Measurements from ENCODE around the gene PAPPA2. TPM values are rescaled to one million over a fixed set of nuclear protein-coding genes. Genes with fewer than 3 reads are reported as not detected.
A peak's percentile ranks its signal among the peaks of the same experiment; 100 is the strongest.

Gene PAPPA2
- total and polyA plus RNA-seq, 9 donors: 0.45 to 5.1 (median 0.56) TPM

DNA sequence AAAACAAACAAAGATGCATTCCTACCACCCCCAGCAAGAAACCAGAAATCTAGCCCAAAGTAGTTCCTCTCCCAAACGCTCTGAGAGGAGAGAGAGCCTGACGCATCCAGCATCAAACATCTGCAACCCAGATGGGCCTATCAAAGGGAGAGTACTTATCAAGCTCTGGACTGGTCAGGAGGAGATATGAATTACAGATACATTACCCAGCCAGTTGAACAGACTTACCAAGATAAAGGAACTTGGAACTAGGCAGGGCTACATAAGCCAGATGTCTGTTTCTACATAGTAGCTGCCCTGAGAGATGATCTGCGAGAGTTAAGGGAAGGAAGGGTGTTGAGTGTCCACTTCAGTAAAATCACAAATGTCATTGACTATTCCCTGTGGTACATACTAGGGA, 138.4 kb downstream of the PAPPA2 start:
- Histone ChIP-seq H3K4me1 (ENCODE audit: control insufficient read depth, insufficient read depth, low read length) (no peaks in the 10 kb centered on the region), H3K27ac (ENCODE audit: low read length) (no peak overlapping the region), H3K36me3 (ENCODE audit: control insufficient read depth, insufficient read depth, low read length) (no peaks in the 10 kb centered on the region), H3K9me3 (replicated peaks; ENCODE audit: control insufficient read depth, low read depth, low read length) (no peaks in the 10 kb centered on the region), H3K4me3 (ENCODE audit: low read length) (no peak overlapping the region), H3K27me3 (ENCODE audit: control insufficient read depth, insufficient read depth, low read length) (no peaks in the 10 kb centered on the region)
- WGBS (ENCODE audit: insufficient coverage): no CpG with 5 or more reads among the region's 3 CpGs
- DNase-seq: no peak

DNA sequence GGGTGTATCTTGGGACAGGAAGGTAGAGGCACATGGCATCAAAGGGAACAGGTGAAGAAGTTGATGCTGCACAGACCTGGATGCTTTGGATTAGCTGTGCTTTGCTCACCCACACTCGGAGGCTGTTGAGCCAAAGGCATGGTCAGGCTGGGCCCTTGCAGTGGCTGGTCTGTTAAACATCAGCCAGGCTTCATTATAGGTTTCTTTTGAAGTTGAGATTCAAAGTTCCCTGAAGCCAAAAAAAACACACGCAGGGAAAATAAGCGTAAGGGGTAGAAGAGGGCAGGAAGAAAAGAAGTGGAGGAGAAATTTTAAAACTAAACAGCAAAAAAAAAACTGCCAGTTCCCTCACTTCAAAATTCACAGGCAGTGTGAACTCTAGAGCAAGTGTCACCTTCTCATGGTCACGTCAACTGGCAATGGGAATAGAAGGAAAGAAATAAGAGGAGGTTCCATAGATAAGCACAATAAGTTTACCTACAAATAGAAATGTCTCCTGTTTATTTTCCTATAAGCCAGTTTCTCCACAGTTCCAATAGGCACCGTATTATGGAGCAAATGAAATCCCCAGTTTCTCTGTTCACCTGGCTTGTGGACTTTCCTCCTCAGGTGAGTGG, 139.5 kb downstream of the PAPPA2 start:
- H3K4me1 ChIP-seq (ENCODE audit: control insufficient read depth, insufficient read depth, low read length): no peaks in the 10 kb centered on the region
- DNase-seq: no peak

DNA sequence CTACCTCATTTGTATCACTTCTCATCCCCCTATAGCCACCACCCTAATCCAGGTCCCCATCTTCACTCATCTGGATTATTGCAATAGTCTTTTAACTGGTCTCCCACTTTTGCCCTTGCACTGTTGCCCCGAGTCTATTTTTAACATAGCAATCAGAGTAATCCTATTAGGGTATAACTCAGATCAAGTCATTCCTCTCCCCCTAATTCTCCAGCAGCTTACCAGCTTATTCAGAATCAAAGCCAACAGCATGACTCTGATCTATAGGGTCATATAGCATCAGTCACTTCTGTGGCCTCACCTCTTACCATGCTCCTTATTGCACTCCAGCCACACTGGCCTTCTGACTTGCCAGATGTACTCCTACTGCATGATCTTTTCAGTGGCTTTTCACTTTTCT, 140.7 kb downstream of the PAPPA2 start:
- Histone ChIP-seq H3K27ac (ENCODE audit: low read length) (no peak overlapping the region), H3K4me3 (ENCODE audit: low read length) (no peak overlapping the region), H3K9me3 (replicated peaks; ENCODE audit: control insufficient read depth, low read depth, low read length) (no peaks in the 10 kb centered on the region), H3K36me3 (ENCODE audit: control insufficient read depth, insufficient read depth, low read length) (no peaks in the 10 kb centered on the region), H3K27me3 (ENCODE audit: control insufficient read depth, insufficient read depth, low read length) (no peaks in the 10 kb centered on the region), H3K4me1 (ENCODE audit: control insufficient read depth, insufficient read depth, low read length) (no peaks in the 10 kb centered on the region)
- WGBS (ENCODE audit: insufficient coverage): 89% methylated on average over 1 of the region's 1 CpG
- DNase-seq: no peak

More for the DNA sequence above, 139.5 kb downstream of the PAPPA2 start:
- no peak overlapping the region for H3K27ac ChIP-seq (ENCODE audit: low read length)
- 30% methylated on average over 1 of the region's 5 CpGs for WGBS (ENCODE audit: insufficient coverage)
- H3K27me3 ChIP-seq (ENCODE audit: control insufficient read depth, insufficient read depth, low read length): no peaks in the 10 kb centered on the region
- H3K36me3 ChIP-seq (ENCODE audit: control insufficient read depth, insufficient read depth, low read length): no peaks in the 10 kb centered on the region
- H3K4me3 ChIP-seq (ENCODE audit: low read length): no peak overlapping the region
- no peaks in the 10 kb centered on the region for H3K9me3 ChIP-seq (replicated peaks; ENCODE audit: control insufficient read depth, low read depth, low read length)

DNA sequence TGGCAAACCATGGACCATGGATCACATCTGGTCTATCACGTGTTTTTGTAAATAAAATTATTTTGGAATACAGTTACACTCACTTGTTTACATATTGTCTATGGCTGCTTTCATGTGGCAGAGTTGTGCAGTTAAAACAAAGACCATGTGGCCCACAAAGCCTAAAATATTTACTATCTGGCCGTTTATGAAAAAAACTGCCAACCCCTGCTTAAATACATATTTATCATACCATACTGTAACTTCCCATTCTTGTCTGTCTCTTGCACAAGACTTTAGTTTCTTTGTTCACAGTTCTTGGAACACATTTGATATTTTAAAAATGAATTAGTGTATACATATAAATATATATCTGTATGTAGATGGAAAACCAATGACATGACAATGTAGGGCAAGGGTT, 141.5 kb downstream of the PAPPA2 start:
- no peaks in the 10 kb centered on the region for H3K36me3 ChIP-seq (ENCODE audit: control insufficient read depth, insufficient read depth, low read length)
- H3K27me3 ChIP-seq (ENCODE audit: control insufficient read depth, insufficient read depth, low read length): no peaks in the 10 kb centered on the region
- 100% methylated on average over 1 of the region's 2 CpGs for WGBS (ENCODE audit: insufficient coverage)
- no peak for DNase-seq
- H3K4me3 ChIP-seq (ENCODE audit: low read length): no peak overlapping the region
- no peaks in the 10 kb centered on the region for H3K9me3 ChIP-seq (replicated peaks; ENCODE audit: control insufficient read depth, low read depth, low read length)
- H3K4me1 ChIP-seq (ENCODE audit: control insufficient read depth, insufficient read depth, low read length): no peaks in the 10 kb centered on the region
- H3K27ac ChIP-seq (ENCODE audit: low read length): no peak overlapping the region

DNA sequence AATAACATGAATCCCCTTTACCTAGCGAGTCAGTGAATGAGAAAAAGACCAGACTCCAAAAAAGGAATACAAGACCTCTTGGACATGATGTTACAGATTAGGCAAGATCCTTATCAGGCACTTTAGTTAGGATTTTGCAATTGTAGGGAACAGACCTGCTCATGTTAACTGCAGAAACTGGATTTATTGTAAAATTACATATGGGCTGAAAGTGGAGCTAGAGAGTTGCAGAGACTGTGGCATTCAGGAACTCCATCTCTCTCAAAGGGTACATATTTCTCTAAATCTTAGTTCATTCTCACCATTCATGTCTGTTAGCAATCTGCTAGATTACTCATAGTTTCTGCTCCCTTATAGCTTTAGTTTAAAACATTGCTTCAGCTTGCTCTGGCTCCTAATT, 142.2 kb downstream of the PAPPA2 start:
- no peaks in the 10 kb centered on the region for H3K27me3 ChIP-seq (ENCODE audit: control insufficient read depth, insufficient read depth, low read length)
- DNase-seq: peak; percentile 2
- no peaks in the 10 kb centered on the region for H3K9me3 ChIP-seq (replicated peaks; ENCODE audit: control insufficient read depth, low read depth, low read length)
- no CpG with 5 or more reads among the region's 1 CpG for WGBS (ENCODE audit: insufficient coverage)
- H3K27ac ChIP-seq (ENCODE audit: low read length): no peak overlapping the region
- no peaks in the 10 kb centered on the region for H3K4me1 ChIP-seq (ENCODE audit: control insufficient read depth, insufficient read depth, low read length)
- no peaks in the 10 kb centered on the region for H3K36me3 ChIP-seq (ENCODE audit: control insufficient read depth, insufficient read depth, low read length)
- no peak overlapping the region for H3K4me3 ChIP-seq (ENCODE audit: low read length)

DNA sequence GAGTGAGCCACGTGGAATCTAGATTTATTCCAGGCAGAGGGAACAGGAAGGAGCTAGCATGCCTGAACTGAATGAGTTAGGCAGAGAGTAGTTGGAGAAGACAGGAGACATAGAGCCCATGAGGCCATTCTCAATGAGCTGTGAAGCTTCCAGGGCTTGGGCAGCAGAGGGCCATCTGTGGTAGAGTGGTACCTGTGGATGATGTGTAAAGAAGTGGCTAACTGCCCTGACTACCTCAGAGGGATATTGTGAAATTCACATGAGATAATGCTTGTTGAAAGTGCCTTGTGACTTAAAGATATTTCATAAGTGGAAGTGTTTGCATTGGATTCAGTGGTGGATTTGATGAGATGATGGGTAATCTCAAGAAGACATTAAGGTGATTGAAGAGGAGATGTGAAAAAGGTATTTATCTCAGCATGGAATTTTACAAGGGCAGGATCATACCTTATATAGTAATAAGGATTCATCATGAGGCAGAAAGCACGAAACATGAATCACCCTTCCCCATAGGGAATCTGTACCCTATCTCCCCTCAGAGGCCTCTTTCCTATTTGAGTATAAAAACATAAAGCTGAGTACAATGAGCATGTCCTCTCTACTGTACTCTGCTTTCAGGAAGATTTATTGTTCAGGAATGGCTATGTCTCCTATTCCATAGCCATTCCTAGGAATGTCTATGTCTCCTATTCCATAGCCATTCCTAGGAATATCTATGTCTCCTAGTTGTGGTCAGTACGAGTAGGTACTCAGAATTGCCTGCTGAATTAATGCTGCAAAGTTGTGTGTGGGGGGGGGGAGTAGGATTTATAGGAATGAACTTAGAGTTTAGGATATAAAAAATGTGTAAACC, 146.8 kb downstream of the PAPPA2 start:
- DNase-seq: no peak

DNA sequence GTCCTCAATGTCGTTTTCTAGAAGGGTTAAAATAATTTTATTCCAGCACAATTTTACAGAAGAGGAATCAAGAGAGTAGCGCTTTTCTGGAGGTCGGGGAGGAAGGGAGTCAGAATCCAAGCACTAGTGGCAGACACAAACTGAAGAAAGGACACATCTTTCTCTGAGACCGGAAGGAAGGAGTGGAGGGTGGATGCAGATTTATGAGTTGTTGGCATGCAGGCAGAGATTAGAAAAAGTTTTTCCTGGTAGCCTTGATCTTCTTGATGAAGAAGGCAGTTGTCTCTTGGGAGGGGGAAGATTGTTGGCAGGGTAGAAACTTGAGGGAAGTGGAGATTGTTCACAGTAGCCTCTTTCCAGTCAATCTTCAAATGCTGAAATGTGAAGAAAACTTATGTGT, 149.8 kb downstream of the PAPPA2 start:
- Histone ChIP-seq H3K4me1 (ENCODE audit: control insufficient read depth, insufficient read depth, low read length) (no peaks in the 10 kb centered on the region), H3K27me3 (ENCODE audit: control insufficient read depth, insufficient read depth, low read length) (no peaks in the 10 kb centered on the region), H3K36me3 (ENCODE audit: control insufficient read depth, insufficient read depth, low read length) (no peaks in the 10 kb centered on the region), H3K4me3 (ENCODE audit: low read length) (no peak overlapping the region), H3K27ac (ENCODE audit: low read length) (no peak overlapping the region), H3K9me3 (replicated peaks; ENCODE audit: control insufficient read depth, low read depth, low read length) (no peaks in the 10 kb centered on the region)
- no peak for DNase-seq
- 55% methylated on average over 3 of the region's 4 CpGs for WGBS (ENCODE audit: insufficient coverage)

More for the DNA sequence above, 146.8 kb downstream of the PAPPA2 start:
- no peak overlapping the region for H3K27ac ChIP-seq (ENCODE audit: low read length)
- no peaks in the 10 kb centered on the region for H3K9me3 ChIP-seq (replicated peaks; ENCODE audit: control insufficient read depth, low read depth, low read length)
- H3K36me3 ChIP-seq (ENCODE audit: control insufficient read depth, insufficient read depth, low read length): no peaks in the 10 kb centered on the region
- WGBS (ENCODE audit: insufficient coverage): 48% methylated on average over 2 of the region's 3 CpGs
- no peak overlapping the region for H3K4me3 ChIP-seq (ENCODE audit: low read length)
- H3K4me1 ChIP-seq (ENCODE audit: control insufficient read depth, insufficient read depth, low read length): no peaks in the 10 kb centered on the region
- H3K27me3 ChIP-seq (ENCODE audit: control insufficient read depth, insufficient read depth, low read length): no peaks in the 10 kb centered on the region

DNA sequence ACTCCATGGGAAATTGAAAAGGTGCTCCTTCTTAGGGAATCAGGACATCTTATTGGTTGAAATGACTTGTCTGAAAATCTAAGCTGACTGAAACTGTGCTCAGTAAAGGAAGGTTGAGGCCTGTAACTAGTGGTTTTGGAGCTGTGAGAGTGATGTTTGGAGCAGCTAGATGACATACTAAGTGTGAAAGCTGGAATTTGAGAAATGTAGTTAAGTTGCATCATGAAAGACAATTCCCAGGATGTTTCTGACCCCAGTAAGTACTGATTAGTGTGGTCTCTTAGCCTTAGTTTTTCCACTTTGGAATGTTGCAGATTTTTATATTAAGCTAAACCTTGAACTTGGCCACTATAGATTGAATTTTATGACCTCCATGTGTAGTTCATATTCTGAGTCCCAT, 154.9 kb downstream of the PAPPA2 start:
- no peak overlapping the region for H3K27ac ChIP-seq (ENCODE audit: low read length)
- H3K27me3 ChIP-seq (ENCODE audit: control insufficient read depth, insufficient read depth, low read length): no peaks in the 10 kb centered on the region
- no peak for DNase-seq
- no peaks in the 10 kb centered on the region for H3K36me3 ChIP-seq (ENCODE audit: control insufficient read depth, insufficient read depth, low read length)
- H3K9me3 ChIP-seq (replicated peaks; ENCODE audit: control insufficient read depth, low read depth, low read length): no peaks in the 10 kb centered on the region
- H3K4me1 ChIP-seq (ENCODE audit: control insufficient read depth, insufficient read depth, low read length): no peaks in the 10 kb centered on the region
- H3K4me3 ChIP-seq (ENCODE audit: low read length): no peak overlapping the region

DNA sequence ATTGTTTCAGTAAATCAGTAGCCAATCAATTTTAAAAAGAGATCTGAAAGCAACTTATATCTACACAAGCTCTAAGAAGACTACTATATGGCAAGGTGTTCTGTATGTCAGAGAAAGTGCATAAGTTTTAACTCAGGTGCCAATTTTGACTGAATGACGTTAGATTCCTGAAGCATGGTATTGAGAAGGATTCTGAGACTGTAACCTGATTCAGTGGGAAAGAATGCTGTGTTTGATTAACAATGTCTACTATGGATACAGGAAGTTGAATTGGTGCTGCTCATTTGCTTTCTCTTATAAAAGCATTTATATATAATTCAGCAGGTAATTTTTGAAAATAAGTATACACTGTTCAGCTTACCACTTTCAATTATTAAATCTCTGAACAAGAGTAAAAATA, 156.3 kb downstream of the PAPPA2 start:
- no peaks in the 10 kb centered on the region for H3K36me3 ChIP-seq (ENCODE audit: control insufficient read depth, insufficient read depth, low read length)
- no CpG with 5 or more reads among the region's 1 CpG for WGBS (ENCODE audit: insufficient coverage)
- H3K4me3 ChIP-seq (ENCODE audit: low read length): no peak overlapping the region
- H3K27ac ChIP-seq (ENCODE audit: low read length): no peak overlapping the region
- DNase-seq: no peak
- no peaks in the 10 kb centered on the region for H3K9me3 ChIP-seq (replicated peaks; ENCODE audit: control insufficient read depth, low read depth, low read length)
- no peaks in the 10 kb centered on the region for H3K27me3 ChIP-seq (ENCODE audit: control insufficient read depth, insufficient read depth, low read length)
- H3K4me1 ChIP-seq (ENCODE audit: control insufficient read depth, insufficient read depth, low read length): no peaks in the 10 kb centered on the region

DNA sequence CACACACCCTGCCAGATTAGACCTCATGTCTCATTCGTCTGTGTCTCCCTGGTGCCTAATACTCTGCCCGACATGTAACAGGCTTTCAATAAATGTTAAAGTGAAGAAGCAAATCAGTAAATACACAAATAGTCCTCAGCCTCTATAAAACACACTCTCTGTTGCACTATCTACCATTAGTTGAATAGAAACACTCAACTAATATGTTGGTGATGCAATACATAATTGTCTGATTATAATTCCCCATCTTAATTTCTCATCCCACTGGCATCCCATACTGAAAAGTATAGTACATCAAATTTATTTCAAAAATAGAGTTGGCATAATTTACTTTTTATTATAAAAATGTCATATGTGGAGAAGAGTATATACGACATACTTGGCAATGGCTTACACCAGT, 162.4 kb downstream of the PAPPA2 start:
- no peak overlapping the region for H3K27ac ChIP-seq (ENCODE audit: low read length)
- H3K4me3 ChIP-seq (ENCODE audit: low read length): no peak overlapping the region
- no peaks in the 10 kb centered on the region for H3K4me1 ChIP-seq (ENCODE audit: control insufficient read depth, insufficient read depth, low read length)
- no peaks in the 10 kb centered on the region for H3K36me3 ChIP-seq (ENCODE audit: control insufficient read depth, insufficient read depth, low read length)
- no peak for DNase-seq
- H3K27me3 ChIP-seq (ENCODE audit: control insufficient read depth, insufficient read depth, low read length): no peaks in the 10 kb centered on the region
- WGBS (ENCODE audit: insufficient coverage): no CpG with 5 or more reads among the region's 3 CpGs
- no peaks in the 10 kb centered on the region for H3K9me3 ChIP-seq (replicated peaks; ENCODE audit: control insufficient read depth, low read depth, low read length)
